GM12875 (cell line): ENCODE data around the gene LARP6.

Experiments
- H3K4me3 ChIP-seq: one replicate; pipeline ENCODE4 v1.5.1; 2011; ENCODE audit warnings: low read depth, low read length, control low read depth
- TF ChIP-seq, protein P1 (sequence below): IDR thresholded peaks from 2 replicates; pipeline ENCODE4 v1.5.1; 2011; ENCODE audit warnings: low read depth, mild to moderate bottlenecking, control low read depth, inconsistent platforms, low read length, moderate library complexity, borderline replicate concordance; ENCODE audit not compliant: insufficient read depth

Gene LARP6

GRCh38 chr15:70852501-70853317, 1.2 kb downstream of the LARP6 start:
- TF ChIP-seq, protein P1, sequence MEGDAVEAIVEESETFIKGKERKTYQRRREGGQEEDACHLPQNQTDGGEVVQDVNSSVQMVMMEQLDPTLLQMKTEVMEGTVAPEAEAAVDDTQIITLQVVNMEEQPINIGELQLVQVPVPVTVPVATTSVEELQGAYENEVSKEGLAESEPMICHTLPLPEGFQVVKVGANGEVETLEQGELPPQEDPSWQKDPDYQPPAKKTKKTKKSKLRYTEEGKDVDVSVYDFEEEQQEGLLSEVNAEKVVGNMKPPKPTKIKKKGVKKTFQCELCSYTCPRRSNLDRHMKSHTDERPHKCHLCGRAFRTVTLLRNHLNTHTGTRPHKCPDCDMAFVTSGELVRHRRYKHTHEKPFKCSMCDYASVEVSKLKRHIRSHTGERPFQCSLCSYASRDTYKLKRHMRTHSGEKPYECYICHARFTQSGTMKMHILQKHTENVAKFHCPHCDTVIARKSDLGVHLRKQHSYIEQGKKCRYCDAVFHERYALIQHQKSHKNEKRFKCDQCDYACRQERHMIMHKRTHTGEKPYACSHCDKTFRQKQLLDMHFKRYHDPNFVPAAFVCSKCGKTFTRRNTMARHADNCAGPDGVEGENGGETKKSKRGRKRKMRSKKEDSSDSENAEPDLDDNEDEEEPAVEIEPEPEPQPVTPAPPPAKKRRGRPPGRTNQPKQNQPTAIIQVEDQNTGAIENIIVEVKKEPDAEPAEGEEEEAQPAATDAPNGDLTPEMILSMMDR, result no peak
- H3K4me3 ChIP-seq, result peak overlapping the region; percentile 56

DNA sequence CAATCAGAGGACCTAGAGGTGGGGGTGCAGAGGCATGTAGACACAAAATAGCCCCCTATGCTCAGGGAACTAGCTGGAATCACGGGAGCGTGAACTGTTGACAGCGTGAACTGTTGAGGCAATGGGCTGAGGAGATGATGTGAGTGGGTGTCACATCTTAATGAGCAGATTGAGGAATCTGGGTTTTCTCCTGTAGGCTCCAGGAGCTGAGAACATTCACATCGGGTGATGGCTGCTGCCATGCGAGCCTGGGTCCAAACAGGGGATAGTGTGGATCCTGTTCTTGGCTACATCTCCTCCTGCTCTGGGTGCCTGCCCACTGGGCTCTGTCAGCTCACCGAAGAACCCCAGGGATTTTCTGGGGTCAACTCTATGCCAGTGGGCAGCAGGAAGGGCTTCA, 2.1 kb downstream of the LARP6 start:
- H3K4me3 ChIP-seq, result no peak overlapping the region

GRCh38 chr15:70845602-70846360, 8.2 kb downstream of the LARP6 start:
- H3K4me3 ChIP-seq, result no peak overlapping the region
- TF ChIP-seq, protein P1, result no peak

More for the DNA sequence above, 2.1 kb downstream of the LARP6 start:
- TF ChIP-seq, protein P1, result no peak

GRCh38 chr15:70837476-70837875, 16.5 kb downstream of the LARP6 start:
- H3K4me3 ChIP-seq, result no peak overlapping the region
- TF ChIP-seq, protein P1, result no peak

DNA sequence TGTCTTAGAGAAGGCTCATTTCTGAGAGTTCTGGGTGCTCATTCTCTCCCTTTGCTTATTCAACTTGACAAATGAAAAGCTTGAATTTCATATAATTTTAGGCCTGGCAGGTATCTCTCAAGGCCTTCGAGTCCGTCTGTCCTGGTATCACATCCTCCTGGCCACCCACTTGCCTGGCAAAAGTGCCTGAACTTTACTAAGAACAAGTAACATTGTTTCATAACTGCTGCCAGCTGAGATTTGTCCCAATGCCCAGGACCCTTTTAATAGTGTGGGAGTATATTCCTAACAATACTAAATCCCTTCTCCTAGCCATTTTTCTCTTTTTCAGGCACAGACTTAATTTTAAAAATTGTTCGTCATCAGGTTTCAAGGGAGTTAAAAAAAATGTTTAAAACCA, 18.1 kb downstream of the LARP6 start:
- TF ChIP-seq, protein P1, result no peak
- no peak overlapping the region for H3K4me3 ChIP-seq

- TF ChIP-seq, protein P1, result no peak
- no peak overlapping the region for H3K4me3 ChIP-seq
Measured at GRCh38 chr15:70835415-70835814, 18.5 kb downstream of the LARP6 start.
